Skin of body (tissue), 2 donors: ENCODE measurements around the gene COL20A1. TPM values are rescaled to one million over a fixed set of nuclear protein-coding genes. Genes with fewer than 3 reads are reported as not detected.
A peak's percentile ranks its signal among the peaks of the same experiment; 100 is the strongest.

Experiments used
- DNase-seq: peaks from one replicate; lab custom pipeline; 2025; lab: John Stamatoyannopoulos, UW
- total RNA-seq: library from RNA; depleted of rRNA; stranded (reverse); fragments of >200 nt; gene quantifications from one replicate; pipeline ENCODE4 v1.2.3, GENCODE V29; 2014

COL20A1 gene
- total RNA-seq, 1 donor from 2014 or later: 2.0 TPM

- DNase-seq: peak; percentile 24
Measured at GRCh38 chr20:63261060-63261794, 31.8 kb upstream of the COL20A1 start.

GRCh38 chr20:63261795-63262528, 31.0 kb upstream of the COL20A1 start:
- DNase-seq: no peak

GRCh38 chr20:63262836-63263235, 30.1 kb upstream of the COL20A1 start:
- no peak for DNase-seq

GRCh38 chr20:63264000-63264399, 29.0 kb upstream of the COL20A1 start:
- no peak for DNase-seq

- DNase-seq: no peak
Measured at GRCh38 chr20:63264519-63264918, 28.5 kb upstream of the COL20A1 start.

GRCh38 chr20:63265891-63266515, 27.0 kb upstream of the COL20A1 start:
- DNase-seq: peak; percentile 66

- DNase-seq: no peak
Measured at GRCh38 chr20:63267691-63268090, 25.3 kb upstream of the COL20A1 start.

- DNase-seq: no peak
Measured at GRCh38 chr20:63268256-63268655, 24.7 kb upstream of the COL20A1 start.

GRCh38 chr20:63268671-63269439, 24.1 kb upstream of the COL20A1 start:
- no peak for DNase-seq

- DNase-seq: no peak
Measured at GRCh38 chr20:63269724-63270123, 23.3 kb upstream of the COL20A1 start.

GRCh38 chr20:63270606-63271325, 22.2 kb upstream of the COL20A1 start:
- no peak for DNase-seq

GRCh38 chr20:63272105-63273058, 20.6 kb upstream of the COL20A1 start, which contains the start of gene ARFGAP1:
TSS of gene ARFGAP1 (plus strand) at chr20:63272813. CDS start at chr20:63275581, 2,768 bp downstream.
- DNase-seq: peak; percentile 88

GRCh38 chr20:63273059-63273579, 19.9 kb upstream of the COL20A1 start:
- DNase-seq: no peak

- DNase-seq: no peak
Measured at GRCh38 chr20:63273635-63274380, 19.2 kb upstream of the COL20A1 start.

- no peak for DNase-seq
Measured at GRCh38 chr20:63274381-63275228, 18.4 kb upstream of the COL20A1 start.

GRCh38 chr20:63275825-63276224, 17.2 kb upstream of the COL20A1 start:
- no peak for DNase-seq

GRCh38 chr20:63276956-63277355, 16.0 kb upstream of the COL20A1 start:
- DNase-seq: no peak
